GM19467 (cell line): Measurements from ENCODE around the gene FGFR4.

Experiments used
- ATAC-seq: cut with Tn5 transposase; IDR thresholded peaks from one replicate; pipeline ENCODE4 v1.9.1; 2021; ENCODE audit warnings: mild to moderate bottlenecking, moderate library complexity; ENCODE audit not compliant: unreplicated experiment

FGFR4 gene

GRCh38 chr5:177099422-177100093 is 12.8 kb downstream of the FGFR4 start:
- no peak for ATAC-seq

GRCh38 chr5:177100714-177101121 is 14.0 kb downstream of the FGFR4 start:
- no peak for ATAC-seq

- no peak for ATAC-seq
Measured at GRCh38 chr5:177103523-177104253, 17.0 kb downstream of the FGFR4 start.

- ATAC-seq, result no peak
Measured at GRCh38 chr5:177105691-177106476, 19.2 kb downstream of the FGFR4 start.

GRCh38 chr5:177107159-177107558 is 20.4 kb downstream of the FGFR4 start:
- ATAC-seq, result no peak

- ATAC-seq, result no peak
Measured at GRCh38 chr5:177109810-177110209, 23.1 kb downstream of the FGFR4 start.

- peak; percentile 49 for ATAC-seq
Measured at GRCh38 chr5:177111720-177112394, 25.1 kb downstream of the FGFR4 start.

- no peak for ATAC-seq
Measured at GRCh38 chr5:177112589-177113220, 26.0 kb downstream of the FGFR4 start.

- ATAC-seq, result no peak
Measured at GRCh38 chr5:177113566-177114424, 27.1 kb downstream of the FGFR4 start.

- no peak for ATAC-seq
Measured at GRCh38 chr5:177116631-177117373, 30.1 kb downstream of the FGFR4 start.

GRCh38 chr5:177117441-177118045 is 30.8 kb downstream of the FGFR4 start:
- ATAC-seq, result no peak

GRCh38 chr5:177122566-177122965 is 35.9 kb downstream of the FGFR4 start:
- ATAC-seq, result no peak

- peak; percentile 44 for ATAC-seq
Measured at GRCh38 chr5:177123789-177124485, 37.2 kb downstream of the FGFR4 start.

- peak; percentile 62 for ATAC-seq
Measured at GRCh38 chr5:177124486-177124991, 37.8 kb downstream of the FGFR4 start.

- no peak for ATAC-seq
Measured at GRCh38 chr5:177126771-177127170, 40.1 kb downstream of the FGFR4 start.

- no peak for ATAC-seq
Measured at GRCh38 chr5:177128551-177128981, 41.9 kb downstream of the FGFR4 start.

- ATAC-seq, result no peak
Measured at GRCh38 chr5:177130211-177131018, 43.7 kb downstream of the FGFR4 start.
